Astrocyte of the hippocampus (primary cell): ENCODE measurements around the gene HSPA1B.

Source experiments
- DNase-seq: peaks from one replicate; pipeline ENCODE4 v3.0.0; 2011; ENCODE audit warnings: low read depth, low spot score

Gene HSPA1B

DNA sequence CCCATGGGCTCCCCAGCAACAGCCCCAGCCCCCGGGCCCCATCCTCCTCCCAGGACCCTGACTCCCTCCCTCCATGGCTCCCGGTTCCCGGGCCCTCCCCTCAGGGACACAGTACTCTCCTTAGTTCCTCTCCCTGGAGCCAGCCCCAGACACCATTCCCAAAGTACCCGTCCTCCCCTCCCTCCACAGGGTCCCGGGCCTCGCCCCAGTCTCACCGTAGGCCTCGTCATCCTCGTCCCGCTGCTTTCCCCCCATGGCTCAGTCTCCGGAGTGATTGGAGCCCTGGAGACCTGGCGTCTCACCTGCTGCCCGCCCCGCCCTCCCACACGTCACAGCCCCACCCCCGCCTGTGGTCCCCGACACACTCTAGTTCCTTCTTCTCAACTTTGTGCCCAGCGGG, 51.2 kb downstream of the HSPA1B start, which contains the start of gene SLC44A4:
SLC44A4 (minus strand) TSS at position 272 of the 400 bp plus-strand sequence; CDS start at position 255, 17 bp downstream.
- no peak for DNase-seq

DNA sequence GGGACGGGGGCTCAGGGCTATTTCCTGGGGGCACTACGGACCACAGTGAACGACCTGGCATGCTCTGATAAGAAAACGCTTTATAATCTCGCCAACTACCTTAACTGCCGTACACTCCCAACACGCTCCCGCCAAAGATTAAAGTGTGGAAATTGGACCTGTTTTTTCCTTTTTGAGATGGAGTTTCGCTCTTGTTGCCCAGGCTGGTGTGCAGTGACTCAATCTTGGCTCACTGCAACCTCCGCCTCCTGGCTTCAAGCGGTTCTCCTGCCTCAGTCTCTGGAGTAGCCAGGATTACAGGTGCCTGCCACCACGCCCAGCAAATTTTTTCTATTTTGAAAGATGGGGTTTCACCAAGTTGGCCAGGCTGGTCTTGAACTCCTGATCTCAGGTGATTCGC, 51.6 kb downstream of the HSPA1B start:
- no peak for DNase-seq
